K562 (cell line): ENCODE results near the gene GPATCH2L. TPM values are rescaled to one million over a fixed set of nuclear protein-coding genes. Genes with fewer than 3 reads are reported as not detected.

ENCODE experiments used
- CHD7 ChIP-seq: fragments of 200-600 bp; sonication (generic); IDR thresholded peaks from one replicate; pipeline ENCODE4 v1.6.1; 2012; ENCODE audit warnings: mild to moderate bottlenecking, low read depth, low read length, inconsistent platforms
- MGA ChIP-seq: fragments of 450-650 bp; IDR thresholded peaks from 2 replicates; pipeline ENCODE4 v1.6.1; 2016; ENCODE audit warnings: mild to moderate bottlenecking, moderate library complexity
- ZNF408 ChIP-seq: fragments of 250-450 bp; sonication (Bioruptor Pico); IDR thresholded peaks from 2 replicates; pipeline ENCODE4 v1.4.0; 2020; ENCODE audit warnings: low read depth, mild to moderate bottlenecking, moderate library complexity
- ZNF699 ChIP-seq: fragments of 250-450 bp; sonication (Bioruptor Pico); IDR thresholded peaks from 2 replicates; pipeline ENCODE4 v1.8.0; 2021; ENCODE audit warnings: mild to moderate bottlenecking, moderate library complexity; ENCODE audit not compliant: insufficient replicate concordance
- polyA plus RNA-seq, 8 experiments: library from polyadenylated mRNA; depleted of rRNA in 4 of 8; stranded (reverse) in 5 of 8; unstranded in 3 of 8; fragments of >200 nt; fragmentation: Nextera tagmentation in 2 of 8; fragmentation: Illumina TruSeq in 1 of 8; extraction: Ambion mirVana in 2 of 8; extraction: Trizol in 1 of 8; gene quantifications; 2 replicates each; pipeline versions ENCODE4 v1.2.1 to v1.2.3, GENCODE V29; 2011 to 2014; ENCODE audit warnings: inconsistent platforms in 1 of 8, missing spikeins in 1 of 8
- total RNA-seq, 7 experiments: library from RNA; depleted of rRNA in 6 of 7; stranded (reverse); fragments of >200 nt in 6 of 7; fragmentation: Illumina TruSeq in 2 of 7; extraction: Trizol in 2 of 7; gene quantifications; 2 replicates each; pipeline versions ENCODE4 v1.2.1 to v1.2.3, GENCODE V29; 2011 to 2021; ENCODE audit warnings: low replicate concordance in 1 of 7

Gene GPATCH2L
- total and polyA plus RNA-seq, 9 of the 15 experiments (the other 6 are each of a cell fraction or from before 2014, with no cell fraction given), result 13.1 to 39.6 (median 20.0) TPM

- TF ChIP-seq CHD7 (no peak), ZNF699 (CRISPR knock-in tag) (no peak), ZNF408 (CRISPR knock-in tag) (no peak), MGA (no peak)
Observed at GRCh38 chr14:76205708-76206107, 54.0 kb downstream of the GPATCH2L start (continued).
